DND-41 (cell line): Measurements from ENCODE around the gene WDTC1.

Experiments used
- CTCF ChIP-seq: IDR thresholded peaks from 2 replicates; pipeline ENCODE4 v1.5.1; 2012; ENCODE audit warnings: borderline replicate concordance, low read length, moderate library complexity, mild to moderate bottlenecking; ENCODE audit not compliant: poor library complexity, severe bottlenecking; ENCODE audit errors: extremely low read depth
- EZH2 ChIP-seq: IDR thresholded peaks from 3 replicates; pipeline ENCODE4 v1.6.1; 2012; ENCODE audit warnings: borderline replicate concordance, low read depth, mild to moderate bottlenecking, moderate library complexity, low read length, inconsistent platforms; ENCODE audit not compliant: severe bottlenecking

DNA sequence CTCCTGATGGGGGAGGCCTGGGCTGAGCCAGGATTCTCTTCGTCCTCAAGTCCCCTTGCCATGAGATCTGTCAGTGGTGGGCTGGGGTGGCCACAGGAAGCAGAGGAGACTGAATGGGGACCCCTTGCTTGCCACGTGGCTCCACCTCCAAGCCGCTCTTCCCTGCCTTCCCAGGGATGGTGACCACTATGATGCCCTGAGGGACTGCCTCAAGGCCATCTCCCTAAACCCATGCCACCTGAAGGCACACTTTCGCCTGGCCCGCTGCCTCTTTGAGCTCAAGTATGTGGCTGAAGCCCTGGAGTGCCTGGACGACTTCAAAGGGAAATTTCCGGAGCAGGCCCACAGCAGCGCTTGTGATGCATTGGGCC is 66.6 kb downstream of the WDTC1 start:
- no peak for TF ChIP-seq CTCF
- no peak for TF ChIP-seq EZH2
